Measurements from ENCODE around the gene TRMT10A.

TRMT10A gene, protein sequence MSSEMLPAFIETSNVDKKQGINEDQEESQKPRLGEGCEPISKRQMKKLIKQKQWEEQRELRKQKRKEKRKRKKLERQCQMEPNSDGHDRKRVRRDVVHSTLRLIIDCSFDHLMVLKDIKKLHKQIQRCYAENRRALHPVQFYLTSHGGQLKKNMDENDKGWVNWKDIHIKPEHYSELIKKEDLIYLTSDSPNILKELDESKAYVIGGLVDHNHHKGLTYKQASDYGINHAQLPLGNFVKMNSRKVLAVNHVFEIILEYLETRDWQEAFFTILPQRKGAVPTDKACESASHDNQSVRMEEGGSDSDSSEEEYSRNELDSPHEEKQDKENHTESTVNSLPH

DNA sequence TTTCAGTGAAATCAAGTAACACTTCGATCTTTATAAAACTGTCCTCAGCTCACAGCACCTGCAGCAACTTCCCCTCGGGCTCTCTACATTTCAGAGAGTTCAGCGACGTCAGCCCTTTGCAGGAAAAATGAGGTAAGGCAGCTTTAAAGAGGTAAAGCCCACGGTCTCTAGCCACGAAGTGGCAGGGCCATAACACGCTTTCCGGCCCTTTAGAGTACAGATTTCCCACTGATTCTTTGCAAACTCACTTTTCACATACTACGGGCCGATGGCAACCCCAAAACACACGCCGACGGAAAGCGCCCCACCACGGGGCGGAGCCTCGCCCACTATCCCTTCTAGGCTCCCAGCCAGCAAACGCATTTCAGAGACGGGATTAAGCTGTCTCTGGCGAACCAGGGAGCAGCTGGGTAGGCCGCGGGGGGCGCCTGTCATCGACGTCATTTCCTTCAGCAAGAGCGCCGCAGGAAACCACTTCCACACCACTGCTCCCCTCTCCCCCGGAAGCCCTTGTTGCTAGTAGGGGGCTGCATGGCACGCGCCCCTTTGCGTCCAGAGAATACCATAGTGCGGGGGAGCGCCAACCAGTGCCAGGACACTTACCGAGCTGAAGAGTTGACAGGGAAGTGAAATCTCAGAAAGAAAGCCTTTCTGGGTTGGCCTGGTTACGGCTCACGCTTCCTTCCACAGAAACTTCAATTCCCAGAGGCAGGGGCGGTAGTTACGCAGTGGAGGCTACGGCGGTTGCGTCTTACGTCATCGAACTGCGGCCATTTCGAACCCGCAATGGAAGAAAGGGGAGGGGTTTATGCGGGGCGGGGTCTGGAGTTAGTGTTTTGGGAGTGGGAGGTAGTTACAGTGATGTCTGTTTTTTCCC lies at the start of gene TRMT10A:
Gene TRMT10A, minus strand, starts transcription at position 730 of the 877 bp plus-strand sequence. CDS start 4,701 bp downstream, outside the sequence.
- H3K9ac ChIP-seq (ENCODE audit: low read length) = peak within 1 kb of the TSS; percentile 79

GRCh38 chr4:99612704-99613103 lies 48.9 kb upstream of the TRMT10A start:
- Histone ChIP-seq H3K36me3 (ENCODE audit: insufficient read depth, low read length) (no peaks in the 10 kb centered on the region), H3K27ac (ENCODE audit: low read depth, low read length) (no peak overlapping the region)

More for the DNA sequence above, at the start of gene TRMT10A:
- H3K4me3 ChIP-seq (ENCODE audit: low read depth in 1 of 2, low read length in 2 of 2) = peak within 1 kb of the TSS; percentile 45 to 79
- H3K27ac ChIP-seq (ENCODE audit: low read depth, low read length) = peak within 1 kb of the TSS; percentile 88
- no peaks in the 10 kb centered on the region for H3K27me3 ChIP-seq (ENCODE audit: control insufficient read depth in 1 of 2, insufficient read depth in 2 of 2, low read length in 2 of 2)
- H3K36me3 ChIP-seq (ENCODE audit: insufficient read depth, low read length) = no peaks in the 10 kb centered on the region
- H3K4me1 ChIP-seq (ENCODE audit: insufficient read depth, low read length) = peaks cover 7% of the 10 kb centered on the region
- no peaks in the 10 kb centered on the region for H3K9me3 ChIP-seq (ENCODE audit: low read length)

DNA sequence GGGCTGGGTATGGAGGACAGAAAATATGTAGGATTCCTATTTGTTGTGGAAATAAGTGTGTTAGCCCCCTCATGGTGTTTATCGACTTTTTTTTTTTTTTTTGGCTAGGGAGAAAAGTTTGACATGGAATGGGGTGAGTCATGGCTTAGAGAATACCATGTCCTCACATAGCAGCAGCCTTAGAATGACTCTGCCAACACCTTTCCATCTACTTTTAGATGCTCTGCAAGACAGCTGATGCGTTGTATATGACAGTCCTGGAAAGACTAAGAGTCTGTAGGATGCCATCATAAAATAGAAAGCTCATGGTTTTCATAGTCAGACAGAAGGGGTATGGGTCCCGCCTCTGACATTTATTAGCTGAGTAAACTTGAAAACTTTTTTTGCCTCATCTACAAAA lies 48.4 kb upstream of the TRMT10A start:
- H3K27me3 ChIP-seq (ENCODE audit: control insufficient read depth in 1 of 2, insufficient read depth in 2 of 2, low read length in 2 of 2) = no peaks in the 10 kb centered on the region
- no peak overlapping the region for H3K9ac ChIP-seq (ENCODE audit: low read length)
- no peaks in the 10 kb centered on the region for H3K36me3 ChIP-seq (ENCODE audit: insufficient read depth, low read length)
- no peak overlapping the region for H3K4me3 ChIP-seq (ENCODE audit: low read depth in 1 of 2, low read length in 2 of 2)
- no peak overlapping the region for H3K27ac ChIP-seq (ENCODE audit: low read depth, low read length)
- H3K4me1 ChIP-seq (ENCODE audit: insufficient read depth, low read length) = peaks cover 19% of the 10 kb centered on the region
- H3K9me3 ChIP-seq (ENCODE audit: low read length) = no peaks in the 10 kb centered on the region

More at GRCh38 chr4:99612704-99613103, 48.9 kb upstream of the TRMT10A start:
- H3K4me1 ChIP-seq (ENCODE audit: insufficient read depth, low read length) = peaks cover 19% of the 10 kb centered on the region
- no peak overlapping the region for H3K4me3 ChIP-seq (ENCODE audit: low read depth in 1 of 2, low read length in 2 of 2)
- H3K9ac ChIP-seq (ENCODE audit: low read length) = no peak overlapping the region
- no peaks in the 10 kb centered on the region for H3K27me3 ChIP-seq (ENCODE audit: control insufficient read depth in 1 of 2, insufficient read depth in 2 of 2, low read length in 2 of 2)
- H3K9me3 ChIP-seq (ENCODE audit: low read length) = no peaks in the 10 kb centered on the region

- H3K9ac ChIP-seq (ENCODE audit: low read length) = no peak overlapping the region
- no peaks in the 10 kb centered on the region for H3K36me3 ChIP-seq (ENCODE audit: insufficient read depth, low read length)
- peaks cover 18% of the 10 kb centered on the region for H3K4me1 ChIP-seq (ENCODE audit: insufficient read depth, low read length)
- H3K9me3 ChIP-seq (ENCODE audit: low read length) = no peaks in the 10 kb centered on the region
- H3K27ac ChIP-seq (ENCODE audit: low read depth, low read length) = no peak overlapping the region
- no peaks in the 10 kb centered on the region for H3K27me3 ChIP-seq (ENCODE audit: control insufficient read depth in 1 of 2, insufficient read depth in 2 of 2, low read length in 2 of 2)
- H3K4me3 ChIP-seq (ENCODE audit: low read depth in 1 of 2, low read length in 2 of 2) = no peak overlapping the region
Measured at GRCh38 chr4:99610605-99611175, 46.9 kb upstream of the TRMT10A start.

DNA sequence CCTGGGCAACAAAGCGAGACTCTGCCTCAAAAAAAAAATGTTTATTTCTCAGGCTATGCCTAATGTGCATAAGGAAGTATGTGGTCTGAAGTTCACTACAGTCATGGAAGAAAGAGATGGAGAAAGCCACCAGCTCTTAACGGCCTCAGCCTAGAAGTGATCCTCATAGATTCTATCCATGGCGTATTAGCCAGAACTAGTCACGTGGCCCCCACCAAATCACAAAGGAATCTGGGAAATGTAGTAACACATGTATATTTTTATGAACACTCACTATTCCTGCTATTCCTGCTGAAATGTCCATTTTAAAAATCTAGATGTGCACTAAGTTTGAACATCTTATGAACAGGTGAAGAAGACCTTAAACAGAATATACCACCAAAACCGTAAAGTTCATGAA lies 44.6 kb upstream of the TRMT10A start:
- H3K36me3 ChIP-seq (ENCODE audit: insufficient read depth, low read length) = no peaks in the 10 kb centered on the region
- no peak overlapping the region for H3K9ac ChIP-seq (ENCODE audit: low read length)
- peaks cover 8% of the 10 kb centered on the region for H3K4me1 ChIP-seq (ENCODE audit: insufficient read depth, low read length)
- H3K27ac ChIP-seq (ENCODE audit: low read depth, low read length) = no peak overlapping the region
- no peaks in the 10 kb centered on the region for H3K27me3 ChIP-seq (ENCODE audit: control insufficient read depth in 1 of 2, insufficient read depth in 2 of 2, low read length in 2 of 2)
- H3K4me3 ChIP-seq (ENCODE audit: low read depth in 1 of 2, low read length in 2 of 2) = no peak overlapping the region
- H3K9me3 ChIP-seq (ENCODE audit: low read length) = no peaks in the 10 kb centered on the region

- Histone ChIP-seq H3K4me3 (ENCODE audit: low read depth in 1 of 2, low read length in 2 of 2) (no peak overlapping the region), H3K27ac (ENCODE audit: low read depth, low read length) (no peak overlapping the region), H3K9me3 (ENCODE audit: low read length) (no peaks in the 10 kb centered on the region), H3K27me3 (ENCODE audit: control insufficient read depth in 1 of 2, insufficient read depth in 2 of 2, low read length in 2 of 2) (no peaks in the 10 kb centered on the region), H3K36me3 (ENCODE audit: insufficient read depth, low read length) (no peaks in the 10 kb centered on the region), H3K9ac (ENCODE audit: low read length) (no peak overlapping the region), H3K4me1 (ENCODE audit: insufficient read depth, low read length) (no peaks in the 10 kb centered on the region)
Measured at GRCh38 chr4:99606716-99607115, 42.9 kb upstream of the TRMT10A start.

DNA sequence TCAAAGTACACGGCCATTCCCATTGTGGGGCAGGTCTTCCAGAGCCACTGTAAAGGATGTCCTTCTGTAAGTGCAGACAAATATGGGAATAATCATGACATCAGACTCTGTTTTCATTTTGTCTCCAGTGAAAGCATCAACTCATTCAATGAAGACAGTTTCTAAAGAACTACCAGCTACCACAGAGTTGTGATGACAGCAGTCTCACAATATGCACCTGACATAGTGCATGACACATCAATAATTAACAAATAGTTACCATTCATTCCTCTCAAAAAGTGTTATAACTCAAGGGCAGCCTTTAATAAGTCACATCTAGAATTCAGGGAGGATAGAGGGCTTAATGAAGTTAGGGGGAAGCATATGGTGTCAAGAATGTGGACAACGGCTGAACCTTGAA lies 31.0 kb upstream of the TRMT10A start:
- H3K27ac ChIP-seq (ENCODE audit: low read depth, low read length) = no peak overlapping the region
- no peak overlapping the region for H3K4me3 ChIP-seq (ENCODE audit: low read depth in 1 of 2, low read length in 2 of 2)
- H3K27me3 ChIP-seq (ENCODE audit: control insufficient read depth in 1 of 2, insufficient read depth in 2 of 2, low read length in 2 of 2) = no peaks in the 10 kb centered on the region
- H3K4me1 ChIP-seq (ENCODE audit: insufficient read depth, low read length) = no peaks in the 10 kb centered on the region
- no peaks in the 10 kb centered on the region for H3K9me3 ChIP-seq (ENCODE audit: low read length)
- no peaks in the 10 kb centered on the region for H3K36me3 ChIP-seq (ENCODE audit: insufficient read depth, low read length)
- H3K9ac ChIP-seq (ENCODE audit: low read length) = no peak overlapping the region

DNA sequence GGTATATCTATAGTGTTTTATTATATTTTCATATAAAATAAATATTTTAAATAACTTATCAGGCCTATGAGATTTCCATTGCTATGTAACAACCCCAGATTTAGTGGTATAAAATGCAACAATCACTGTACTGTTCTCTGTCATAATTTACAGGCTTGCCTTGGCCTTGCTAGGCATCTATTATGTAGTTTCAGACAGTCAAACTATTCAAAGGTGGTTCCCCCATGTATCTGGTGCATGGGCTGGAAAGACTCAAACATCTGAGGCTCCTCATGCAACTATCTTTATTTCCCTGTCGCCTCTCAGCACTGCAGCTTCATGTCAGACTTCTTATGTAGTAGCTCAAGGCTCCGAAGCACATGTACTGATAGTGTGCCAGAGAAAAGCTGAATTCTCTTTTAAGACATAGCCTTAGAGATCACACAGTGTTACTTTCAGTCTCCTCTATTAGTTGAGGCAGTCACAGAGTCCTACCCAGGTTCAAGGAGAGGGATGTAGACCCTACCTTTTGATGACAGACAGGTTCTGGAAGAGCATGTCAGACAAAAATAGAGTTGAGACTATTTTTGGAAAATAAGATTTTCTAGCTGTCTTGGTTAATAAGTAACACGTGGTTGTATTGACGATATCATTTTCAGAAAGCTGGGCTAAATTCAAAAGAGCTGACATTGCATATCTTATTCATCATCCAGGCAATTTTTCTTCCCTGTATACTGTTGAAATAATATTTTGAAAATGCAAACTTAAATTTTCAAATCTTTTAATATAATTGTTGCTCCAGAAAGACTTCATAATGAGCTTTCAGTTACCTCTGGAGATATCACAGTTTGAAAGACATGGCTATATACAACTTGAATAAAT lies 30.2 kb upstream of the TRMT10A start:
- no peaks in the 10 kb centered on the region for H3K4me1 ChIP-seq (ENCODE audit: insufficient read depth, low read length)
- no peaks in the 10 kb centered on the region for H3K27me3 ChIP-seq (ENCODE audit: control insufficient read depth in 1 of 2, insufficient read depth in 2 of 2, low read length in 2 of 2)
- no peaks in the 10 kb centered on the region for H3K36me3 ChIP-seq (ENCODE audit: insufficient read depth, low read length)
- H3K27ac ChIP-seq (ENCODE audit: low read depth, low read length) = no peak overlapping the region
- no peak overlapping the region for H3K9ac ChIP-seq (ENCODE audit: low read length)
- no peaks in the 10 kb centered on the region for H3K9me3 ChIP-seq (ENCODE audit: low read length)
- H3K4me3 ChIP-seq (ENCODE audit: low read depth in 1 of 2, low read length in 2 of 2) = no peak overlapping the region

- peaks cover 8% of the 10 kb centered on the region for H3K4me1 ChIP-seq (ENCODE audit: insufficient read depth, low read length)
- no peak overlapping the region for H3K4me3 ChIP-seq (ENCODE audit: low read depth in 1 of 2, low read length in 2 of 2)
- H3K36me3 ChIP-seq (ENCODE audit: insufficient read depth, low read length) = no peaks in the 10 kb centered on the region
- no peak overlapping the region for H3K27ac ChIP-seq (ENCODE audit: low read depth, low read length)
- H3K9me3 ChIP-seq (ENCODE audit: low read length) = no peaks in the 10 kb centered on the region
- H3K9ac ChIP-seq (ENCODE audit: low read length) = no peak overlapping the region
- H3K27me3 ChIP-seq (ENCODE audit: control insufficient read depth in 1 of 2, insufficient read depth in 2 of 2, low read length in 2 of 2) = no peaks in the 10 kb centered on the region
Measured at GRCh38 chr4:99591757-99592156, 27.9 kb upstream of the TRMT10A start.

DNA sequence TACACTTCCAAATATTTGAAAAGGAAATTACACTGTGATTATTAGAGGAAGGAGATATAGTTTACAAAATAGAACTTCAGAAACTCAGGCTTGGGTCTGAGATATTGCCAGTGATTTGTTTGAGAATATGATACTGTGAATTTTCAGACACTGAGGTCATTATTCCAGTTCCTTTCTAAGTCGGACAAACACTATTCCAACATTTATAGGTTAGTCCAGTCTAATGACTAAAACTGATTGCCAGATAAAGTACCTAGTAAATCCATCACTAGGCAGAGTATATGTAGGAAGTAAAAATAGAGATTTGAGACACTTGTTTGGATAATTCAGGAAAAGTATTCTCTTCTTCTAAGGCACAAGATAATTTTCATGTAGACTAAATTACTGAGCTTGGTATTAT lies 24.0 kb upstream of the TRMT10A start:
- Histone ChIP-seq H3K4me3 (ENCODE audit: low read depth in 1 of 2, low read length in 2 of 2) (no peak overlapping the region), H3K27ac (ENCODE audit: low read depth, low read length) (no peak overlapping the region), H3K27me3 (ENCODE audit: control insufficient read depth in 1 of 2, insufficient read depth in 2 of 2, low read length in 2 of 2) (no peaks in the 10 kb centered on the region), H3K4me1 (ENCODE audit: insufficient read depth, low read length) (peaks cover 8% of the 10 kb centered on the region), H3K9me3 (ENCODE audit: low read length) (no peaks in the 10 kb centered on the region), H3K9ac (ENCODE audit: low read length) (no peak overlapping the region), H3K36me3 (ENCODE audit: insufficient read depth, low read length) (no peaks in the 10 kb centered on the region)

- peaks cover 8% of the 10 kb centered on the region for H3K4me1 ChIP-seq (ENCODE audit: insufficient read depth, low read length)
- no peak overlapping the region for H3K27ac ChIP-seq (ENCODE audit: low read depth, low read length)
- H3K9me3 ChIP-seq (ENCODE audit: low read length) = no peaks in the 10 kb centered on the region
- H3K27me3 ChIP-seq (ENCODE audit: control insufficient read depth in 1 of 2, insufficient read depth in 2 of 2, low read length in 2 of 2) = no peaks in the 10 kb centered on the region
- H3K9ac ChIP-seq (ENCODE audit: low read length) = no peak overlapping the region
- H3K4me3 ChIP-seq (ENCODE audit: low read depth in 1 of 2, low read length in 2 of 2) = no peak overlapping the region
- H3K36me3 ChIP-seq (ENCODE audit: insufficient read depth, low read length) = no peaks in the 10 kb centered on the region
Measured at GRCh38 chr4:99587309-99587708, 23.5 kb upstream of the TRMT10A start.

Data from muscle layer of colon (tissue), 2 donors.